Activated T-cell treated with anti-CD3 and anti-CD28 coated beads, Interleukin-2, amount 50 U/mL, for 72 hours (primary cell): ENCODE results near the gene GPR143. TPM values are rescaled to one million over a fixed set of nuclear protein-coding genes. Genes with fewer than 3 reads are reported as not detected.

Experiments
- total RNA-seq, 2 donors: library from RNA; stranded (reverse); gene quantifications; one replicate each; pipeline ENCODE4 v1.2.3, GENCODE V29; 2022

The GPR143 gene
- total RNA-seq, 2 donors from 2014 or later = not detected

Other genes starting within 250 kb of the GPR143 start
- gene SHROOM2, start 20.6 kb upstream of the GPR143 start, total RNA-seq = under 1 TPM in 1 of 2 donors, not detected in 1; 0.29 TPM
- gene CLDN34, start 201.5 kb upstream of the GPR143 start, total RNA-seq = not detected